GM21447 (cell line): Measurements from ENCODE around the gene PTPRM.

Experiments used
- ATAC-seq: cut with Tn5 transposase; IDR thresholded peaks from one replicate; pipeline ENCODE4 v1.9.1; 2021; ENCODE audit not compliant: unreplicated experiment

PTPRM gene

DNA sequence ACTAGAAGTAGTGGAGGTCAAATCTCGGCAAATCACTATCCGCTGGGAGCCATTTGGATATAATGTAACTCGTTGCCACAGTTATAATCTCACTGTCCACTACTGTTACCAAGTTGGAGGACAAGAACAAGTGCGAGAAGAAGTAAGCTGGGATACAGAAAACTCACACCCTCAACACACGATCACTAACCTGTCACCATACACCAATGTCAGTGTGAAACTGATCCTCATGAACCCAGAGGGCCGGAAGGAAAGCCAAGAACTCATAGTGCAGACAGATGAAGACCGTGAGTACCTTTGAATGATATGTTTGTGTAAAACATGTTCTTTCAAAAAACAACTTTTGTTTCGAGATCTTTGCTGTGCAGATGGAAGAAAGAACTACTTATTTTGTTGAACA, 502.6 kb downstream of the PTPRM start:
- no peak for ATAC-seq

DNA sequence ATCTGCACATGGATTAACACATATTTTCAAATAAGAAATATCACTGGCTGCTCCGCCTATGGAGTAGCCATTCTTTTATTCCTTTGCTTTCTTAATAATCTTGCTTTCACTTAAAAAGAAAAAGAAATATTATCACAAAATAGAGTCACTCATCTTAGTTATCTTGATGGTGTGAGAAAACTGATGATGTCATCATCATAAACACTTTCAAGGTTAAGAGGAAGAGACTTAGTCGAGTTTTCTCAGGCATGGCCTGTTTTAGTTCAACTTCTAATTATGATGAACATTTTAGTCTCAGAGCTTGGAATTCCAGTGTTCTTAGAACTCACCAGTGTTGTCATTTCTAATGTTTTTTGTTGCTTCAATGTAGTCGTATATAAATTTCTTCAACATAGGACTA, 506.1 kb downstream of the PTPRM start:
- no peak for ATAC-seq

- no peak for ATAC-seq
These were observed 513.0 kb downstream of the PTPRM start for GRCh38 chr18:8080092-8080491.

- ATAC-seq: no peak
These were observed 514.2 kb downstream of the PTPRM start for GRCh38 chr18:8081267-8081666.

DNA sequence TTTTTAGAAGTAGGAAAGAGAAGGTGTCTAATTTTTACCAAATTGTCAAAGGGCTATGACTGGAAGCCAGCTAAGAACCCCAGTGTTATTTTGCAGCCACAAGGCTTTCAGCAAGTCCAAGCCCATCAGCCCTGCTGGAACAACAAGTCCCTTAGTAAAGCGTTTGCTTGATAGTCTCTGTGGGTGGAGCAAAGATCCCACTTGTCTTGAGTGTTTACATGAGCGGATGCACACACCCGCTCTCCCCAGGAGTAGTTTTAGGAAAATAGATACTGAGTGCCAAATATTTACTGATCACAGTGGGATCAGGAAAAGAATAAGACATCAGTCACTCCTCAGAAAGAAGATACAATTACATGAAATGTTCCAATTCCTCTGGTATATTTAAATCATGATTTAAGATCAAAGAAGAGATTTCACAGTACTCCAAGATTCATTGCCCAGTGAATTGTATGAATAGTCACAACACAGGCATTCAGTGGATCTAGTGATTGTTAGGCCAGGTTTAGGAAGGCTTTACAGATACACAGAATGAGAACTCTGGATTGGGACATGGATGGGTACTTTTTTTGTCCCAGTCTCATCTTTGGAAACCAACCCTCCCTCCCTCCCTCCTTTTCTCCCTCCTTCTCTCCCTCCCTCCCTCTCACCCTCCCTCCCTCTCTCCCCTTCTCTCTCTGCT, 514.9 kb downstream of the PTPRM start:
- no peak for ATAC-seq

DNA sequence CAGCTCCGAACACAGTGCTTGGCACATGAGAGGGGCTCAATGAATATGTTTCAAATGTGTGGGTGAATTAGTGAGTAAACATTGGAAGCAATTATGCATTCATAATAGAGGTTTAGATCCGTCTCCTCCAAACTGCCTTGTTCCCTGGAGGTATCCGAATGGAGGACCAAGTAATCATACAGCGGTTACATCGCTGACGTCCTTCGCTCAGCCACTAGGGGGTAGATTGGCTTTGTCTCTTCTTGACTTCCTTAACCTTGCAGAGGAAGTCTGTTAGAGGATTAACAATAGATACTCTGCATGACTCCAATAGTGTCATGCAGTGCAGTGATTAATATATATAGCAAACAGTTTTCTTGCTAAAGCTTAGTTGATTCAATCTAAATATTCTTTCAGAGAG, 517.0 kb downstream of the PTPRM start:
- ATAC-seq: no peak

DNA sequence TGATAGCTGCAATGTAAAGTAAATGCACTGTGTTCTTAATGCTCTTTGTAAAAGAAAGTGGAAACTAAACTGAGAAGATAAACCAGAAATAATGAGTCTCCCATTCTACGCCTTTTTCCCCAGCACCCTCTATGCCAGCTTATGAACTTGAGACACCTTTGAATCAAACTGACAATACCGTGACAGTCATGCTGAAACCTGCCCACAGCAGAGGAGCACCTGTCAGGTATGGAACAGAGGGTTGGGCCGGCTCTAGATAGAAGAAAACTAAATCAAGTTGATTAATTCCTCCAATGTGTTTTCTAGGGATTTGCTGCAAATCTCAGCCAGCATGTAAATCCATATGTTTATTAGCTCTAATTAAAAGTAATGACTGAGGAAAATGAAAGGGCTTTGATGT, 521.5 kb downstream of the PTPRM start:
- no peak for ATAC-seq

DNA sequence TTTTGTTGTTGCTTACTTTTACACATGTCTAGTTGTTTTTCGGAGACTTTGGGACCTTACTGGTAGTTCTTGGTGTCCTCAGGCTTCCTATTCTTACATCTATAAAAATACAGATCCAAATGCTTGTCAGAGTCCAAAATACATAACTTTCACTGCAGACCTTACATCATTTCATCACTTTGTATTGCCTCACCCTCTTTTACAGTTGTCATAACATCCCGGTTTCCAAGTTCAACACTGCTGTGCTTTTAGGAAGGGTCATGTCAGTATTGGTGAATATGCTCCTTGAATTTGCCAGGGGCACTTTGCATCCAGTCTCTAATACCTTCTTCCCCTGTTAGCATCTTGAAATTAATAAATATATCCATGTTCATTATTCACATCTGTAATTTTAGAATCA, 523.9 kb downstream of the PTPRM start:
- no peak for ATAC-seq

GRCh38 chr18:8095947-8096570, 528.9 kb downstream of the PTPRM start:
- ATAC-seq: no peak

- ATAC-seq: no peak
These were observed 530.3 kb downstream of the PTPRM start for GRCh38 chr18:8097399-8097798.

DNA sequence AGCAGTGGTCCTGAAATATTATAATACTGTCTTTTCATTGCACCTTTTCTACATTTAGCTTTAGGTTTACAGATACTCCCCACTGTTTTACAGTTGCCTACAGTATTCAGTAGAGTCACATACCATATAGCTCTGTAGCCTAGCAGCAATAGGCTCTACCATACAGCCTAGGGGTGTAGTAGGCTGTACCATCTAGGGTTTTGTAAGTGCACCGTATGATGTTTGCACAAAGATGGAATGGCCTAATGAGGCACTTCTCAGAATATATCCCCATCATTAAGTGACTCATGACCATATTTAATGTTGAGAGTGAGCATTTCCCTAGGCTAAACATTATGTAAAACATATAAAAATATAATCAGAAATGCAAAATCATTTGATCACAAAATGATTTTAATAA, 530.8 kb downstream of the PTPRM start:
- no peak for ATAC-seq

DNA sequence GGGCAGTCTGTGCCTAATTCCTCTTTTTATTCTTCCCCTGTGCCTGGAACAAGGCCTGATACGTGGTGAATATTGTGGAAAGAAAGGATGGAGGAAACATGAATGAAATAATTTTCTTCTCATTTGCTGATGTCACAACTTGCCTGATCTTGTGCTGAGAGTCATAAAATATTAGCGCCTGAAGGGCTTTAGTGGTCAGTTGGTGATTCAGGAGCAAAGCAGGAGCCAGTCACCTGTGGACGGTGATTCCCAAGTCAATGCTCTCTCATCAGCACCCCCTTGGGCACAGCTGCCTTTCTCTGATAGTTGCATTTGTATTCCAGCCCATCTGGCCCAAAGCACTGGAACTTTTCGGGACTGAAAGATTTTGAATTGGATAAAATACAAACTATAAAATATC, 539.5 kb downstream of the PTPRM start:
- ATAC-seq: no peak

GRCh38 chr18:8107426-8107825, 540.3 kb downstream of the PTPRM start:
- ATAC-seq: no peak

GRCh38 chr18:8114480-8114879, 547.4 kb downstream of the PTPRM start:
- no peak for ATAC-seq

- ATAC-seq: no peak
These were observed 549.4 kb downstream of the PTPRM start for GRCh38 chr18:8116341-8117005.

DNA sequence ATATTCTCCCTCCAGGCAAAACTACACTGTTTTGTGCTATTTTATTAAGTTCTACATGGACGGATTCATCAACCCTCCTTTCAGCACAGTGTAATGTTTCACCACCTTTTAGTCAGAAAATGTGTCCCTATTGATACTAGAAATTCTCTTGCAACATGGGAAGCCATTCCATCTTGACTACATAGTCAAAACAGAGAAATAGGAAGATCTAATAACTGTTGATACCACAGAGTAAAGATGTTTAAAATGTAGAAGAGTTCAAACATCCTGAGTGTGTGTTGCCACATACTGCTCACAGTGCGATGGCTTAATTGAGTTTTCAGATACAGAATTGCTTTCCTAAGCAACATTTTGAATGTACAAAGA, 549.9 kb downstream of the PTPRM start:
- ATAC-seq: no peak

- ATAC-seq: no peak
These were observed 554.0 kb downstream of the PTPRM start for GRCh38 chr18:8121101-8121500.

DNA sequence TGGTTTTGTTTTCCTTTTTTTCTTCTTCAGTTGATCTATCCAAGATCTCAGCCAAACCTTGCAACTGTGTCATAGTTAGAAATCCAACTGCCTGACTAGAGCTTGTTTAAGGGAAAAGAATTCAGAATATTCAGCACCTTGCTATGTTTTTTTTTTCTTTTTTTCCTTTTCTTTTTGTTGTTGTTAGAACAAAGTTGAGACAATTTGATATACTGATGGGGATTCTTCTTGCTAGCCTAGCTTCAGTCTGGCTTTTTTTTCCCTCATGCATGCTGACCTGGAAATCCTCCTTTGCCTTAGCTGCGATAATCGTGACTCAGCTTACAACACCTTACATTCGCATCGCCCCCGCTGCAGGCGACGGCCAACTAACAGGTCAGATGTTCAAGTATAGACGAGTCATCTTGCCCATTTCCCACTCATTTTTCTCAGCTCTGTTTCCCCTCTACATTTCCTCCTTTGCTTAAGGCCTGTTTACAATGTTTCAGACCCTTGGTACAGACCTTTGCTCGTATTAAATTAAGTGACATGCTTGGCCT, 554.9 kb downstream of the PTPRM start:
- ATAC-seq: no peak

- ATAC-seq: no peak
These were observed 557.4 kb downstream of the PTPRM start for GRCh38 chr18:8124232-8125146.

GRCh38 chr18:8130096-8130495, 563.0 kb downstream of the PTPRM start:
- no peak for ATAC-seq

DNA sequence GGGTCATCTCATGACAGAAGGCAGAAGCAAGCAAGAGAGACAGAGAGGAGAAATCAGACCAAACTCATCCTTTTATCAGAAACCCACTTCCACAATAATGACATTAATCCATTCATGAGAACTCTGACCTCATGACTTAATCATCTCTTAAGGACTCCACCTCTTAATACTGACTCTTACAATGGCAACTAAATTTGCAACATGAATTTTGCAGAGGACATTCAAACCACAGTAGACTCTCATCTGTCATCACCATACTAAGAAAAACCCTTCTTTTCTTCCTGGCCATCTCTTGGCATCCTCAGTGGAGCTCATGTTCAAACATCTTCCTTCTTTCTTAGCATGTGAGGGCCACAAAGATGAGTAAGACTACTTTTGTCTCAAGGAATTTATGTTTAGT, 565.9 kb downstream of the PTPRM start:
- ATAC-seq: no peak
